ENCODE results near the gene MNT.

MNT gene

DNA sequence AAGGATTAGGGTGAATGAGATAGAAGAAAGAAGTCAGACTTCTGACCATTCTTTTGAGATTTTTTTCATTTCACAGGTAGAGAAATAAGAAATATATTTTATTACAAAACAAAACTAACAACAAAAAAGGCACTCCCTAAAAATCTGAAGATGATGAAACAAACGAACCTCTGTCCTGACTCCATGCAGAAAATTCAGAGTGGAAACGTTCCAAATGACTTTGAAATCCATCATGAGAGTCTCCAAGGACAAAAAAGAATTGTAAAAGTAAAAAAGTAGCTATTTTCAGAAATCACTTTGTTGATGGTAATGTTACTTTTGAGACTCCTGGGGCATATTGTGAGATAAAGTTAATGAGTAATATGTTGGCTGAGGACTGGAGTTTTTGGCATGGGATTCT lies 26.4 kb upstream of the MNT start:
- no peaks in the 10 kb centered on the region for H3K9me3 Mint-ChIP-seq
- DNase-seq (ENCODE audit: low spot score in 2 of 2) (no peak), ATAC-seq (no peak)
- no peak overlapping the region for H3K4me3 Mint-ChIP-seq
- H3K36me3 Mint-ChIP-seq = peaks cover 43% of the 10 kb centered on the region
- peak overlapping the region; percentile 78 for H3K27ac Mint-ChIP-seq
- H3K4me1 Mint-ChIP-seq = no peaks in the 10 kb centered on the region

DNA sequence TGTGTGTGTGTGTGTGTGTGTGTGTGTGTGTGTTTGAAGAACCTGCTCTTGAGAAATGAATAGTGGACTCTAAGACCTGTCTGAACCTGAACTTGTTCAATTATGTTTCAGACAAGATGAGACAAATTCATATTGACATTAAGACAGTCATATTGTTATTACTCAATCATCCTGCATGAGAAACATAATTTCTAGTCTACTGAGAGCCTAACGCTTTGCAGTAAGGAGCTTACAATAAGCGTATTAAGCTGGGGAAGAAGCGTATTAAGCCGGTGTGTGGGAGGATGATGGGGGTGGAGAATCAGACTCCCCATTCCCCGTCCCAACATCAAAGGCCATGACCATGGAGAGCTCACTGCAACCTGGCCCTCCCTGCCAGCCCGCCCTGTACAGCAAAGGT lies 22.4 kb upstream of the MNT start:
- no peak overlapping the region for H3K4me3 Mint-ChIP-seq
- no peaks in the 10 kb centered on the region for H3K9me3 Mint-ChIP-seq
- no peak for DNase-seq (ENCODE audit: low spot score in 2 of 2)
- H3K36me3 Mint-ChIP-seq = peaks cover 63% of the 10 kb centered on the region
- no peak overlapping the region for H3K27ac Mint-ChIP-seq
- ATAC-seq = no peak
- H3K4me1 Mint-ChIP-seq = no peaks in the 10 kb centered on the region

DNA sequence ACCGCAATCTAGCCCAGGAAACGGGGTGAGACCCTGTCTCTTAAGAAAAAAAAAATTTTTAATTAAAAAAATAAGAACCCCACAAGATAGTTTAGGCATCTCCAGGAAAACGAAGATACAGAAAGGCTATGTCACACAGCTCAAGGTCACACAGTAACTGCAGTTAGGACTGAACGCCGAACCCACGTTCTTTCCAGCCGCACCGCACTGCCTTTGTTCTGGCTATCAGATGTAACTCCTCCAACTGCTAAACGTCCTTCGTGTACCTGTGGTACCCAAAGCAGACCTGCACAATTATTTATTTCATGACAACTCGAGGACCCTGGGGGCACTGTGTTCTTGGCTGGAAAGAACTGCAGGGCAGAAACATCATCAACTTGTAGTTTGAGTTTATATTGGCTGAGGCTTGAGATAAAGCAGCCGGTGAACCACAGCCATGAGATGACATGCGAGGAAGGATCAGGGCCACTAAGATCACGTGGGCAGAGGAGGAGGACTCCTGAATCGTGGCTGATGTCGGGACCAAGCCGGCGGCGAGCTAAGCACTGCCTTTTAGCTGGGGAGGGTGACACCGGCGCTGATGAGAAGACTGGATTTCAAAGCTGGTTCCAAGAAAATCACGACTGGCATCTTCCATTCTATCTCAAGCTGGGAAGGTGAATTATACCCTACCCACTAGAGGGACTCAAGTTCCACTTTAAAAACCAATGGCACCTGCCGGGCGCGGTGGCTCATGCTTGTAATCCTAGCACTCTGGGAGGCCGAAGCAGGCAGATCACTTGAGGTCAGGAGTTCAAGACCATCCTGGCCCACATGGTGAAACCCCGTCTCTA lies 20.7 kb upstream of the MNT start:
- peaks cover 48% of the 10 kb centered on the region for H3K36me3 Mint-ChIP-seq
- H3K4me3 Mint-ChIP-seq = no peak overlapping the region
- ATAC-seq = no peak
- H3K4me1 Mint-ChIP-seq = no peaks in the 10 kb centered on the region
- H3K27ac Mint-ChIP-seq = no peak overlapping the region
- H3K9me3 Mint-ChIP-seq = no peaks in the 10 kb centered on the region
- DNase-seq (ENCODE audit: low spot score in 2 of 2) = no peak

DNA sequence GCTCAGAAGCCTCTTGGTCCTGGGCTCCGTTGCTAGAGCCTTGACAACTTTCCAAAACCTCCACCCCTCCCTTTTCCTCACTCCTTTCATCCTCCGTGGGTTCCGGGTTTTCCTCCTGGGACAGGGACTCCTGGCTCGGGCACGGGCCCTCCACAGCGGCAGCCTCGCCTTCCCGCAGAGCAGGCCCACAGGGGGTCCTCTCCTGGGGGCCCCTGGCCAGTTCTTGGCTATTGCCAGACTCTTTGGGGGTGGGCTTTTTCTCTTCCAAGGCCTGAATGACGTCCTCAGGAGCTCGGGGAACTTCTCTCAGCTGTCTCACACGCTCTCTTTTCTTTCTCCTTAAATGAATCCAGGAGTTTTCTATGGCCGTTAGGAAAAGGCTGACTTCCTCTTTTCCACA lies 19.3 kb upstream of the MNT start:
- Mint-ChIP-seq H3K27ac (no peak overlapping the region), H3K4me3 (no peak overlapping the region), H3K9me3 (no peaks in the 10 kb centered on the region), H3K36me3 (peaks cover 46% of the 10 kb centered on the region), H3K4me1 (no peaks in the 10 kb centered on the region)
- ATAC-seq (no peak), DNase-seq (ENCODE audit: low spot score in 2 of 2) (no peak)

DNA sequence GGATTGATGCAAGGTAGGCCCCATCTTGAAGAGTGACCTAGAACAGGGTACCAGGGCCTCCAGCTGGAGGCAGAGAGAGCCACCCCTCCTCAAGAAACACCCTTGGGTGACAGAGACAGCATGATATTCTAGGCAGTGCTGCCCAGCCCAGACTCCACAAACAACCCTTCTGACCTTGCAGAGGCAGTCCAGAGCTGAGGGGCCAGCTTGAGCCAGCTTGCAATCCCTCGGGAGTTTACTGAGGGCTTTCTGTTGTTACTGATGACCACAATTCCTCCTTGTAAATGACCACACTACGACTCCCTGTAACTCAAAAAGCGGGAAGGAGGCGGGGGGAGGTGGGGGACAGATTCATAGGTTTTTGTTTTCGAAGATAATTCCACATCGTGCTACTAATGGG lies 18.6 kb upstream of the MNT start:
- no peak overlapping the region for H3K4me3 Mint-ChIP-seq
- H3K4me1 Mint-ChIP-seq = no peaks in the 10 kb centered on the region
- peaks cover 50% of the 10 kb centered on the region for H3K36me3 Mint-ChIP-seq
- peak overlapping the region; percentile 45 for H3K27ac Mint-ChIP-seq
- ATAC-seq (no peak), DNase-seq (ENCODE audit: low spot score in 2 of 2) (no peak)
- H3K9me3 Mint-ChIP-seq = no peaks in the 10 kb centered on the region

DNA sequence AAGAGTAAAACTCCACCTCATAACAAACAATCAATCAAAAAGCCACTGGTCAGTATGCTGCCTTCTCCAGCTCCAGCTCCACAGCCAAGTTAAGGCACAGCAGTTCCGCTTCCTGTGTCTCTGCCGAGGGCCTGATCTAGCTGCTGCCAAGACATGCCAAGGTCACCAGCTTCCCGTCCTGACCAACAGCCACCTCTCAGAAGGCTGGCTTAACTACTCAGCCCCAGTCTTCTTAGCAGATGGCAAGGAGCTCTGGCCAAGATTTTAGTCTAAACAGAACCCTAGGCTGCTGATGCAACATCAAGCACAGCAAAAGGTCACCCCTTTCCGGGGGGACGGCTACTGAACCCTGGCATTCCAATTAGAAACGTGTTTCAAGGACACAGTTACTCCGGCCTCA lies 17.7 kb upstream of the MNT start:
- Mint-ChIP-seq H3K27ac (peak overlapping the region; percentile 45), H3K4me3 (no peak overlapping the region), H3K9me3 (no peaks in the 10 kb centered on the region), H3K36me3 (peaks cover 55% of the 10 kb centered on the region), H3K4me1 (no peaks in the 10 kb centered on the region)
- no peak for ATAC-seq
- no peak for DNase-seq (ENCODE audit: low spot score in 2 of 2)

DNA sequence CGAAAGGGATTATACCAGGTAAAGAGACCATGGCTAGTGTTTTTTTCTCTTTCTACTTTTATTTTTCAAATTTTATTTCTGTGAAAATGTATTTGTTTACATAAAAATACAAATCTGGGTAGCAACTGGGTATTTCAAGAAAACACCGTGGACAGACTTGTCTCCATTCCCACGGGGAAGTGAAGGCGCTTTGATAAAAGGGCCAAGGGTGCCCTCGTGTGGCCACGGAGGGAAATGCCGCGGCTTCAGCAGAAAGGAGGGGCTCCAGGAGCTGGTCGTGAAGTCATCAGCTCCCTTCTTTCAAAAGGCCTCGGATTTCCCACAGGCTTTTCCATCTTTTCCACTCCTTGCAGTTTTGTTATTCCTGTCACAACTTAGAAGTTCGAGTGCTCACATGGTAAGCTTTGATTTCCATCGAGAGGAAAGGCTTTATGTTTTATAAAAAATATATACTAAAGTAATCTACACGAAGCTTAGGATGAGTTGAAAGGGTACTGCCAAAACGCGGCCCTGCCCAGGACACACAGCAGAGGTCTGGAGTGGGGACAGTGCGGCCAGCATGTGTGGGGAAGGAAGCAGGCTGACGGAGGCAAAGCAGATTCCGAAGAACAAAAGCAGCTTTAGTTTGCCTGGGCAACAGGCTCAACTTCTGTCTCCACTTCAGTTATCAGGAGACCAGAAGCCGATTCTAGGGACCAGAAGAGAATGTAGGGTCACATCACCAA lies 15.3 kb upstream of the MNT start:
- H3K4me1 Mint-ChIP-seq = no peaks in the 10 kb centered on the region
- peak; percentile 82 to 94 for DNase-seq (ENCODE audit: low spot score in 2 of 2)
- no peaks in the 10 kb centered on the region for H3K9me3 Mint-ChIP-seq
- H3K4me3 Mint-ChIP-seq = no peak overlapping the region
- ATAC-seq = peak; percentile 83
- H3K36me3 Mint-ChIP-seq = peaks cover 60% of the 10 kb centered on the region
- H3K27ac Mint-ChIP-seq = no peak overlapping the region

DNA sequence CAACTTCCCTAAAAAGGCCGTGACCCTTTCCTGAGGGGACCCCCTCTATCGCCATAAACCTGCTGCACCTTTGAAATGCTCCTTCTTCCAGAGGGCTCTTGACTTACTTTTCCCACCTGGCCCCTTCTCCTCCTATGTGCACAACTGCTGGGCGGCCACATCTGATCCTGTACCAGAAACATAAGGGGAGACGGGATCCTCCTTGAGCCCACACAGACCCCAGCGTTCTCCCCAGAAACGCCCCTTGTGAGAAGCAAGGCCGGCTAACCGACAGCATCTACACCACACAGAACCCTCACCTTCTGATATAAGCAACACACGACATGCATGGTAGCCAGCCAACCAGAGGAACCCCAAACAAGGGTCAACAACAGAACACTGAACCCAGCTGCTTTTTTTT lies 14.2 kb upstream of the MNT start:
- Mint-ChIP-seq H3K4me3 (no peak overlapping the region), H3K9me3 (no peaks in the 10 kb centered on the region), H3K36me3 (peaks cover 49% of the 10 kb centered on the region), H3K4me1 (no peaks in the 10 kb centered on the region), H3K27ac (no peak overlapping the region)
- ATAC-seq = no peak
- DNase-seq (ENCODE audit: low spot score in 2 of 2) = no peak

DNA sequence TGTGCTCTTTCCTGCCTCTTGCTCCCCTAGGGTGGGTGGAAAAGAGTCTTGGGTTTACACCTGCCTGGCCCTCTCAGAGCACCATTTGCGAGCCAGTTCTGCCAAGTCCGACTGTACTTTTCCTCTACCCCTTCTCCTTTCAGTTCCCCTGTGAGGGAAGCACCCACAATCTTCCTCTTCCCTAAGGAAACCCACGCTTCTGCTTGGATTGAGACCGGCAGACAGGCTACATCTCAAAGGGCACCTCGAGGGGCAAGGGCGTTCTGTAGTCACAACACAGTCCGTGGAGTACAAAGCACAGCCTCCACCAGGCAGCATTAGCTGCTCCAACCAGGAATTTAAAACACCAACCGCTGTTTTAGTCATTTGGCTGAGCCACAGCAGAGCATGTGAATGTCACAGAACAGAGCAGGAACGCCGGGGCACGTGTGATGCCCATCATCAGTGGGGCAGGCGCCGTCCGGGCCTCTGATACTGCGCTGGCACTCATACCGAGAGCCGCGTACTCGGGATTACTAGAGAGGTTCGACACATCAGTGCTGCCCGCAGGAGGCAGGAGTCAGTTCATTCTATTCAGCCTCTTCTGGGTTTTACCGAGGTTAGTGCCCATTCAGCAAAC lies 13.7 kb upstream of the MNT start:
- H3K9me3 Mint-ChIP-seq = no peaks in the 10 kb centered on the region
- no peak overlapping the region for H3K4me3 Mint-ChIP-seq
- no peak overlapping the region for H3K27ac Mint-ChIP-seq
- no peaks in the 10 kb centered on the region for H3K4me1 Mint-ChIP-seq
- peaks cover 43% of the 10 kb centered on the region for H3K36me3 Mint-ChIP-seq
- DNase-seq (ENCODE audit: low spot score in 2 of 2) (no peak), ATAC-seq (no peak)

DNA sequence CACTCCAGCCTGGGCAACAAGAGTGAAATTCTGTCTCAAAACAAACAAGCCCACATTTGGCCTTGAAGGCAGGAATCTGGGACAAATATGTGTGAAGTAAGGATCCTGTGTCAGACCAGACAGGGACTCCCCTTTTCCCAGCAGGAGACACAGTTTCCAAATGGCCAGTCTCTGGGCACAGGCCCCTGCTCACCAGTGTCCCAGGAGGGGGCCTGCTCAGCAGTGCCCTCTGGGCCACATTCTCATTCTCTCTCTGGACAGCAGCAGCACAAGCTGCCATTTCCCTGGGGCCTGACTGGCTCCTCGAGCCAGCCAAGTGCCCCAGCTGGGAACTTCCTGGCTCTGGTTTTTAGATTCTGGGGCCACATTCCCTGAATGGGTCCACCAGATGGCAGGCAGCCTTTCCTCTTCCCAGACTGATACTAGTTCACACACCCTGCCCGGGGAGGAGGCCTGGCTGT lies 11.7 kb upstream of the MNT start:
- H3K9me3 Mint-ChIP-seq = no peaks in the 10 kb centered on the region
- H3K36me3 Mint-ChIP-seq = peaks cover 36% of the 10 kb centered on the region
- no peak for DNase-seq (ENCODE audit: low spot score in 2 of 2)
- H3K27ac Mint-ChIP-seq = peak overlapping the region; percentile 61
- ATAC-seq = no peak
- no peaks in the 10 kb centered on the region for H3K4me1 Mint-ChIP-seq
- H3K4me3 Mint-ChIP-seq = no peak overlapping the region

DNA sequence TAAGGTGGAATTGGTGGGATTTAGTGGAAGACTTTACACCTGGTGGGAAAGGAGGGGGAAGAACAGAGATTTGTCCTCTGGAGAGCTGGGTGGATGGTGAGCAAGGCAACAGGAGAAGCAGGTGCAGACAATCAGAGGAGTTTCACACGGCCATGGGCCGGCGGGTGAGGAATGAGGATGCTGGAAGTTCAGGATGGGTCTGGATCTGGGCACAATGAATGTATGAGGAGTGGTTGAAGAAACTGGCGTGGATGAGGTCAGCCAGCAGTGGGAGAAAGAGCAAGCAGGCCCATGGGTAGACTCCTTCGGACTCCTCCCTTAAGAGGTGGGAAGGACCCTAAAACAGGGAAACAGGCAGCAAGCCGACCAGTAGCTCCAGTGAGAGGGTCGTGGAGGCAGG lies 10.1 kb upstream of the MNT start:
- DNase-seq (ENCODE audit: low spot score in 2 of 2) (no peak), ATAC-seq (no peak)
- Mint-ChIP-seq H3K36me3 (peaks cover 29% of the 10 kb centered on the region), H3K4me1 (peaks cover 13% of the 10 kb centered on the region), H3K4me3 (no peak overlapping the region), H3K27ac (peak overlapping the region; percentile 46), H3K9me3 (no peaks in the 10 kb centered on the region)

DNA sequence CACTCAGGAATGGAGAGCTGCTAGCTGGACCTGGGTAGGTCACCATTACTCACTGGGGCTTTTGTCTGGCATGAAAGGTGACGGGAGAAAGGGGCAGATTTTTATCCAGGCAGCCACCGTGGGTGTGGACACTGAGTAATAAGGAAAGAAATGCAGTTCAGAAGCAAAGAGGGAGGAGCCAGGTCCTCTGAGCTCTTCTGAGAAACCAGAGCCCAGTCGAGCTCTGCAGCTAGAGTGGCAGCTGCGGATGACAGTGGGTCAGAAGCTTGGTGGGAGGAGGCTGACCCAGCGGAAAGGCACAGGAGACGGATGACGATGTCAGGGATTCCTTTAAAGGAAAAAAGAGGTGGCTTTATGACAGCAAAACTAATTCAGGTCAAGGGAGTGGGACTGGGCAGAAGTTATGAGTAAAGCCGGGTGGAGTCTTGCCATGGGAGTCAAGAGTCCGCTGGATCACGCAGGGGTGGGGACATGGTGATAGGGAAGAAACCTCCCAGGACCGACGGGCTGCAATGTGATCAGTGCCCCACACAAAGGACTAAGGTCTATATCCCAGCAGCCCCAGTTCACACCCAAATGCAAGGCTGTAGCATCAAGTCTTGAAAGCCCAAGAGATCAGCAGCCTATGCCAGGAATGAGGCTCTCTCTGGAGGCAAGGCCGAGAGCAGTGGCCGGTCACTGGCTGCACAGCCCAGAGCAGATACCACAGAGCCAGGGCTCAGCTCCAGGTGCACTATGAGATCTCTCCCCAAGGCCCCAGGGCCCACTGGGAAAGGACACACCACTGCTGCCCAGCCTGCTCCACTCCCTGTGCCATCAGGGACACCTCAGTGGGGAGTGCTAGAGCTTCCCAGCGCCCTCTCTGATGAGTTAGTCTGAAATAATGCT lies 6.3 kb upstream of the MNT start:
- H3K4me3 Mint-ChIP-seq = peak overlapping the region; percentile 18

DNA sequence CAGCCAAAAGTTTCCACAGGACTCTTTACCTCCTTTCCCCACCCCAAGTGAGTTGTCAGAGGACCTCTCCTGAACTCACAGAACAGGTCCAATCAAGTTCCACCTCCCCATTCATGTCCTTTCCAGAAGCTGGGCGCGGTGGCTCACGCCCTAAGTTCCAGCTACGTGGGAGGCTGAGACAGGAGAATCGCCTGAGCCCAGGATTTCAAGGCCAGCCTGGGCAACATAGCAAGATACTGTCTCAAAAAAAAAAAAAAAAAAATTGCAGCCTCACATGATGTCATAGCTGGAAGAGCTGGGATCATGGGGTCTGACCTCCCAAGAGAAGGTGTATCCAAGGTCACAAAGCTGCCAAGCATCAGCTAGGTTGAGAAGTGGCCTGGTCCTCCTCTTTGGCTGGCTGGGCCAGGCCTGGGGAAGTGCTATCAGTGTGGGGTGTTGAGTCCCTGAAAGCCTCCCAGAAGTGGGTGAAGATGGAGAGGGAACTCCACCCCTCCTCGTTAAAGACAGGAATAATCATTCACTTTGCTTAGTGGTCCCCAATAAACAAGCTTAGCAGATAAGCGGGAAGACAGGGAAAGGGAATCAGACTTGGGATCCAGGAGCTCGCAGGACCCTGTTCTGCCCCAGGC lies 5.5 kb upstream of the MNT start:
- DNase-seq (ENCODE audit: low spot score in 2 of 2) = no peak
- H3K4me1 Mint-ChIP-seq = peaks cover 41% of the 10 kb centered on the region

More for the DNA sequence above, 6.3 kb upstream of the MNT start:
- Mint-ChIP-seq H3K9me3 (no peaks in the 10 kb centered on the region), H3K36me3 (peaks cover 4% of the 10 kb centered on the region), H3K27ac (peak overlapping the region; percentile 69), H3K4me1 (peaks cover 34% of the 10 kb centered on the region)
- ATAC-seq (peak; percentile 68), DNase-seq (ENCODE audit: low spot score in 2 of 2) (no peak)

DNA sequence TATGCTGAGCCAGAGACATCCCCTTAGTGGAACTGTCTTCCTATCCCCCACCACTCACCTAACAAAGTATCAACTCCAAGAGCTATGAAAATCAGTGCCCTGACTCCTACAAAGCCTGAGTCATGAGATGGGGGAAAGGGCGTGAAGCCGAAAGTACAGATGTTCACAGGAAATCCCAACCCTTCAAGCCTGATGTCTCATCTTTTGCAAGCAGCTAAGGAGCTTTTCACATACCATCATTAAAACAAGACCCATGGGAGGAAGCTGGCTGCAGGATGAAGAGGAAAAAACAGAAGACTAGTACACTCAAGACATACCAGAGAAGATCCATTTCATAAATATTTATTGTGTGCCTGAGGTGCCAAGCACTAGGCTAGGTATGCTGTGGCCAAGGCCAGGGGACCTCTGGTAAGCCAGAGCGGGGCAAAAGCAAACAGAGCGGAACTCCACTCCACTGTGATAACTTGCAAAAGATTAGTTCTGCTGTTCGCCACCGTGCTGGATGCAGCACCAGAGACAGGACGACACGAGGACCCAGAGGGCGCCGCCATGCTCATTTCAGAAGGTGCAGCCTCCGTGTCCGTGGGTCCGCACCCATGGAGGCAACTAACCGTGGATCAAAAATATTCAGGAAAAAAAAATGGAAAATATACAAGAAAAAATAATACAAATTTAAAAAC lies 4.5 kb upstream of the MNT start:
- H3K9me3 Mint-ChIP-seq = no peaks in the 10 kb centered on the region
- H3K27ac Mint-ChIP-seq = peak overlapping the region; percentile 15
- H3K4me1 Mint-ChIP-seq = peaks cover 41% of the 10 kb centered on the region
- ATAC-seq (no peak), DNase-seq (ENCODE audit: low spot score in 2 of 2) (no peak)
- H3K4me3 Mint-ChIP-seq = no peak overlapping the region
- H3K36me3 Mint-ChIP-seq = peaks cover 21% of the 10 kb centered on the region

More for the DNA sequence above, 5.5 kb upstream of the MNT start:
- H3K4me3 Mint-ChIP-seq = peak overlapping the region; percentile 18
- ATAC-seq = no peak
- peak overlapping the region; percentile 69 for H3K27ac Mint-ChIP-seq
- H3K9me3 Mint-ChIP-seq = no peaks in the 10 kb centered on the region
- H3K36me3 Mint-ChIP-seq = peaks cover 11% of the 10 kb centered on the region
